ENCODE data around the gene PLXNA2.

Gene PLXNA2

GRCh38 chr1:208271236-208271635, 27.1 kb upstream of the PLXNA2 start:
- DNase-seq (ENCODE audit: low spot score), result no peak
- Histone ChIP-seq H3K4me3 (ENCODE audit: severe bottlenecking) (no peak overlapping the region), H3K4me1 (ENCODE audit: insufficient read depth, poor library complexity, severe bottlenecking) (no peaks in the 10 kb centered on the region), H3K9me3 (ENCODE audit: severe bottlenecking) (no peaks in the 10 kb centered on the region), H3K27me3 (ENCODE audit: insufficient read depth, poor library complexity, severe bottlenecking) (no peaks in the 10 kb centered on the region), H3K27ac (ENCODE audit: poor library complexity, severe bottlenecking) (no peak overlapping the region), H3K36me3 (ENCODE audit: low read depth) (no peaks in the 10 kb centered on the region)
- TF ChIP-seq CTCF (IDR thresholded peaks at IDR 0.05; ENCODE audit: poor library complexity, severe bottlenecking), result no peak
- no peak for ATAC-seq (ENCODE audit: low read depth)

DNA sequence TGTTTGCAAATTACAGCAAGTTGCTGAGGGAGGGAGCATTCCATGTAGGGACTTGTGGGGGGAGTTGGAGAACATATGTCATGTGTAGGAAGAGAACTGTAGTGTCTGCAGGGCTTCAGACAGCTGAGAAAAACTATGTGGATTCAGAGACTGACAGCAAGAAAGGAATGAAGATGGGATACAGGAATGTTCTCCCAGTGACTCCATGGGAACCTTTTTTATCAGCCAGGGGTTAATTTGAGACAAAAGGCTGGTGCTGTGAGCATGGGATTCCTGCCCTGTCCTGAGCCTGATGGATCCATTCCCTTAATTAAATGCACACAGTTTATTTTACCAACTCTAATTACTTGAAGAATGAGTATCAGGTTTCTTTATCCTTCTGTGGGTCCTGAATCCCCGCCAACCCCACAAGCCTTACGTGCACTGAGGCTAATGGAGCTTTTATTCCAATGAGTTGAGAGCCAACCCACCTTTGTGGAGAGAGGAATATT, 26.5 kb upstream of the PLXNA2 start:
- TF ChIP-seq CTCF (IDR thresholded peaks at IDR 0.05; ENCODE audit: poor library complexity, severe bottlenecking), result no peak
- H3K4me1 ChIP-seq (ENCODE audit: insufficient read depth, poor library complexity, severe bottlenecking), result no peaks in the 10 kb centered on the region
- H3K4me3 ChIP-seq (ENCODE audit: severe bottlenecking), result no peak overlapping the region
- DNase-seq (ENCODE audit: low spot score) (no peak), ATAC-seq (ENCODE audit: low read depth) (no peak)
- H3K27me3 ChIP-seq (ENCODE audit: insufficient read depth, poor library complexity, severe bottlenecking), result no peaks in the 10 kb centered on the region
- H3K36me3 ChIP-seq (ENCODE audit: low read depth), result no peaks in the 10 kb centered on the region
- H3K9me3 ChIP-seq (ENCODE audit: severe bottlenecking), result no peaks in the 10 kb centered on the region
- no peak overlapping the region for H3K27ac ChIP-seq (ENCODE audit: poor library complexity, severe bottlenecking)

GRCh38 chr1:208269338-208269666, 25.1 kb upstream of the PLXNA2 start:
- Histone ChIP-seq H3K4me1 (ENCODE audit: insufficient read depth, poor library complexity, severe bottlenecking) (no peaks in the 10 kb centered on the region), H3K27me3 (ENCODE audit: insufficient read depth, poor library complexity, severe bottlenecking) (no peaks in the 10 kb centered on the region), H3K9me3 (ENCODE audit: severe bottlenecking) (no peaks in the 10 kb centered on the region), H3K4me3 (ENCODE audit: severe bottlenecking) (no peak overlapping the region), H3K36me3 (ENCODE audit: low read depth) (no peaks in the 10 kb centered on the region), H3K27ac (ENCODE audit: poor library complexity, severe bottlenecking) (no peak overlapping the region)
- TF ChIP-seq CTCF (IDR thresholded peaks at IDR 0.05; ENCODE audit: poor library complexity, severe bottlenecking), result no peak
- DNase-seq (ENCODE audit: low spot score) (no peak), ATAC-seq (ENCODE audit: low read depth) (no peak)

- DNase-seq (ENCODE audit: low spot score), result no peak
- no peaks in the 10 kb centered on the region for H3K9me3 ChIP-seq (ENCODE audit: severe bottlenecking)
- no peaks in the 10 kb centered on the region for H3K36me3 ChIP-seq (ENCODE audit: low read depth)
- no peak overlapping the region for H3K27ac ChIP-seq (ENCODE audit: poor library complexity, severe bottlenecking)
- H3K4me3 ChIP-seq (ENCODE audit: severe bottlenecking), result no peak overlapping the region
- no peaks in the 10 kb centered on the region for H3K27me3 ChIP-seq (ENCODE audit: insufficient read depth, poor library complexity, severe bottlenecking)
- ATAC-seq (ENCODE audit: low read depth), result no peak
- no peaks in the 10 kb centered on the region for H3K4me1 ChIP-seq (ENCODE audit: insufficient read depth, poor library complexity, severe bottlenecking)
- no peak for TF ChIP-seq CTCF (IDR thresholded peaks at IDR 0.05; ENCODE audit: poor library complexity, severe bottlenecking)
Measured at GRCh38 chr1:208268541-208269337, 24.6 kb upstream of the PLXNA2 start.

DNA sequence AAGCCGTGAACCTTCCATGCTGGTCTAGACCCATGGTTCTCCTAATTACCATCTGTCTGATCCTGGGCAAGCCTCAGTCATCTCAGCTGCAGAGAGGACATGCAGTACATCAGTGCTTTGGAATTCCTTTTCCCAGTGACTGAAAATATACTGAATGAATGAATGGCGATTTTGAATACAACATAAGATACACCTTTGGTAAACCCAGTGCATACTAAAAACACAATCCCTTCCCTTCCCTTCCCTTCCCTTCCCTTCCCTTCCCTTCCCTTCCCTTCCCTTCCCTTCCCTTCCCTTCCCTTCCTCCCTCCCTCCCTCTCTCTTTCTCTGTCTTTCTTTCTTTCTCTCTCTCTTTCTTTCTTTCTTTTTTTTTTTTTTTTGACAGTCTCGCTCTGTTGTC, 21.3 kb upstream of the PLXNA2 start:
- ATAC-seq (ENCODE audit: low read depth), result no peak
- Histone ChIP-seq H3K4me1 (ENCODE audit: insufficient read depth, poor library complexity, severe bottlenecking) (no peaks in the 10 kb centered on the region), H3K9me3 (ENCODE audit: severe bottlenecking) (no peaks in the 10 kb centered on the region), H3K27ac (ENCODE audit: poor library complexity, severe bottlenecking) (no peak overlapping the region), H3K27me3 (ENCODE audit: insufficient read depth, poor library complexity, severe bottlenecking) (no peaks in the 10 kb centered on the region), H3K36me3 (ENCODE audit: low read depth) (no peaks in the 10 kb centered on the region), H3K4me3 (ENCODE audit: severe bottlenecking) (no peak overlapping the region)
- DNase-seq (ENCODE audit: low spot score), result no peak
- no peak for TF ChIP-seq CTCF (IDR thresholded peaks at IDR 0.05; ENCODE audit: poor library complexity, severe bottlenecking)
